ENCODE data around the gene C22orf39.

The C22orf39 gene

GRCh38 chr22:19420321-19420720 is 27.2 kb downstream of the C22orf39 start:
- H3K4me3 ChIP-seq, result no peak overlapping the region
- H3K27me3 ChIP-seq, result no peaks in the 10 kb centered on the region
- no peaks in the 10 kb centered on the region for H3K36me3 ChIP-seq
- no peak overlapping the region for H3K27ac ChIP-seq
- no peak for DNase-seq
- H3K4me1 ChIP-seq, result peaks cover 0 to 20% (median 2%) of the 10 kb centered on the region in 4 donors
- TF ChIP-seq CTCF (IDR thresholded peaks at IDR 0.05), result no peak
- no peaks in the 10 kb centered on the region for H3K9me3 ChIP-seq
- intact Hi-C loops (cut with DNase I; ENCODE audit: low total_unique reads), result no loop called here

GRCh38 chr22:19419464-19420178 is 27.9 kb downstream of the C22orf39 start:
- DNase-seq, result no peak
- H3K4me1 ChIP-seq, result peaks cover 0 to 20% (median 2%) of the 10 kb centered on the region in 4 donors
- intact Hi-C loops (cut with DNase I; ENCODE audit: low total_unique reads), result no loop called here
- H3K4me3 ChIP-seq, result no peak overlapping the region
- no peak overlapping the region for H3K27ac ChIP-seq
- no peaks in the 10 kb centered on the region for H3K9me3 ChIP-seq
- H3K36me3 ChIP-seq, result no peaks in the 10 kb centered on the region
- TF ChIP-seq CTCF (IDR thresholded peaks at IDR 0.05), result no peak
- no peaks in the 10 kb centered on the region for H3K27me3 ChIP-seq

GRCh38 chr22:19419086-19419463 is 28.4 kb downstream of the C22orf39 start:
- H3K27ac ChIP-seq, result no peak overlapping the region
- intact Hi-C loops (cut with DNase I; ENCODE audit: low total_unique reads), result no loop called here
- H3K4me3 ChIP-seq, result no peak overlapping the region
- no peaks in the 10 kb centered on the region for H3K9me3 ChIP-seq
- no peak for TF ChIP-seq CTCF (IDR thresholded peaks at IDR 0.05)
- H3K4me1 ChIP-seq, result peaks cover 0 to 16% (median under 1%) of the 10 kb centered on the region in 4 donors
- no peaks in the 10 kb centered on the region for H3K36me3 ChIP-seq
- no peaks in the 10 kb centered on the region for H3K27me3 ChIP-seq
- no peak for DNase-seq

GRCh38 chr22:19412923-19413322 is 34.6 kb downstream of the C22orf39 start:
- H3K36me3 ChIP-seq, result peaks cover 10 to 22% (median 22%) of the 10 kb centered on the region in 3 donors
- intact Hi-C loops (cut with DNase I; ENCODE audit: low total_unique reads), result no loop called here
- no peak overlapping the region for H3K4me3 ChIP-seq
- H3K9me3 ChIP-seq, result no peaks in the 10 kb centered on the region
- no peaks in the 10 kb centered on the region for H3K27me3 ChIP-seq
- no peak for TF ChIP-seq CTCF (IDR thresholded peaks at IDR 0.05)
- H3K4me1 ChIP-seq, result no peaks in the 10 kb centered on the region
- DNase-seq, result no peak
- H3K27ac ChIP-seq, result no peak overlapping the region

GRCh38 chr22:19412478-19412877 is 35.0 kb downstream of the C22orf39 start:
- H3K9me3 ChIP-seq, result no peaks in the 10 kb centered on the region
- H3K27me3 ChIP-seq, result no peaks in the 10 kb centered on the region
- H3K4me1 ChIP-seq, result no peaks in the 10 kb centered on the region
- H3K36me3 ChIP-seq, result peaks cover 14 to 27% (median 27%) of the 10 kb centered on the region in 3 donors
- no peak for DNase-seq
- H3K27ac ChIP-seq, result no peak overlapping the region
- intact Hi-C loops (cut with DNase I; ENCODE audit: low total_unique reads), result no loop called here
- TF ChIP-seq CTCF (IDR thresholded peaks at IDR 0.05), result no peak
- H3K4me3 ChIP-seq, result no peak overlapping the region
